ENCODE measurements around the gene ZNF749. TPM values are rescaled to one million over a fixed set of nuclear protein-coding genes. Genes with fewer than 3 reads are reported as not detected.

ZNF749 gene
- total and polyA plus RNA-seq, 2 experiments from 2014 or later: 11.8 to 28.8 TPM

DNA sequence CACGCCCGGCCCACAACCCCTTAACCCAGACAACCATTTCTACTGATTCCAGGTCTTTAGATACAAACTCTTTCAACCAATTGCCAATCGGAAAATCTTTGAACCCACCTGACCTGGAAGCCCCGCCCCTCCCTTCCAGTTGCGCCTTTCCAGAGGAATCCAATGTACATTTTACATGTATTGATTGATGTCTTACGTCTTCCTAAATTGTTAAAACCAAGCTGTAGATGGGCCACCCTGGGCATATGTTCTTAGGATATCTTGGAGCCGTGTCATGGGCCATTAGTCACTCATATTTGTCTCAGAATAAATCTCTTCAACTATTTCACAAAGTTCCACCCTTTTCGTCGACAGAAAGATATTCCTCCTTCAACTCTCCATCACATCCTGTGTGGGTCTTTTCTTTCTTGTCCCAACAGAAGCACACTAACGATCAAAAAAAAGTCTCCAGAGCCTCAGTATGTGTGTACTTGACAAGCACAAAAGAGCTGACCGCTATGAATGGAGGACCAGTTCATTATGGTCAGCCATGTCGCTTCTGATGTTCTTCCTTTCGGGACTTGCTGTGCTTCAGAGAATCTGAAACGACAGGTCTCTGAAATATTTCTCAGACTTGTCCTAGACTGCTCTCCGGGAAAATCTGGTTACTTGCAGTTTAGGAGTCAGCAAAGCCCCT, 601 bp upstream of the ZNF749 start:
- Histone ChIP-seq H3K4me1 (ENCODE audit: low read depth) (peaks cover 14% of the 10 kb centered on the region), H3K36me3 (no peaks in the 10 kb centered on the region), H3K27me3 (no peaks in the 10 kb centered on the region), H3K4me3 (peak overlapping the region; percentile 68), H3K27ac (no peak overlapping the region), H3K9me3 (ENCODE audit: low read depth) (no peaks in the 10 kb centered on the region)
- no peak for DNase-seq (ENCODE audit: low read depth in 1 of 2, low spot score in 1 of 2)
- TF ChIP-seq, protein P1, sequence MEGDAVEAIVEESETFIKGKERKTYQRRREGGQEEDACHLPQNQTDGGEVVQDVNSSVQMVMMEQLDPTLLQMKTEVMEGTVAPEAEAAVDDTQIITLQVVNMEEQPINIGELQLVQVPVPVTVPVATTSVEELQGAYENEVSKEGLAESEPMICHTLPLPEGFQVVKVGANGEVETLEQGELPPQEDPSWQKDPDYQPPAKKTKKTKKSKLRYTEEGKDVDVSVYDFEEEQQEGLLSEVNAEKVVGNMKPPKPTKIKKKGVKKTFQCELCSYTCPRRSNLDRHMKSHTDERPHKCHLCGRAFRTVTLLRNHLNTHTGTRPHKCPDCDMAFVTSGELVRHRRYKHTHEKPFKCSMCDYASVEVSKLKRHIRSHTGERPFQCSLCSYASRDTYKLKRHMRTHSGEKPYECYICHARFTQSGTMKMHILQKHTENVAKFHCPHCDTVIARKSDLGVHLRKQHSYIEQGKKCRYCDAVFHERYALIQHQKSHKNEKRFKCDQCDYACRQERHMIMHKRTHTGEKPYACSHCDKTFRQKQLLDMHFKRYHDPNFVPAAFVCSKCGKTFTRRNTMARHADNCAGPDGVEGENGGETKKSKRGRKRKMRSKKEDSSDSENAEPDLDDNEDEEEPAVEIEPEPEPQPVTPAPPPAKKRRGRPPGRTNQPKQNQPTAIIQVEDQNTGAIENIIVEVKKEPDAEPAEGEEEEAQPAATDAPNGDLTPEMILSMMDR (IDR thresholded peaks at IDR 0.05; ENCODE audit: low read depth, low read length): no peak

- TF ChIP-seq, protein P1 (IDR thresholded peaks at IDR 0.05; ENCODE audit: low read depth, low read length): no peak
- peak overlapping the region; percentile 47 for H3K27ac ChIP-seq
- H3K4me3 ChIP-seq: peak overlapping the region; percentile 68
- peaks cover 14% of the 10 kb centered on the region for H3K4me1 ChIP-seq (ENCODE audit: low read depth)
- H3K27me3 ChIP-seq: no peaks in the 10 kb centered on the region
- H3K36me3 ChIP-seq: no peaks in the 10 kb centered on the region
- no peaks in the 10 kb centered on the region for H3K9me3 ChIP-seq (ENCODE audit: low read depth)
- no peak for DNase-seq (ENCODE audit: low read depth in 1 of 2, low spot score in 1 of 2)
Measured at GRCh38 chr19:57436417-57436816, 1.3 kb downstream of the ZNF749 start.

GRCh38 chr19:57437931-57438330, 2.8 kb downstream of the ZNF749 start:
- no peak for DNase-seq (ENCODE audit: low read depth in 1 of 2, low spot score in 1 of 2)
- H3K27me3 ChIP-seq: no peaks in the 10 kb centered on the region
- no peak overlapping the region for H3K4me3 ChIP-seq
- no peaks in the 10 kb centered on the region for H3K9me3 ChIP-seq (ENCODE audit: low read depth)
- peaks cover 22% of the 10 kb centered on the region for H3K4me1 ChIP-seq (ENCODE audit: low read depth)
- TF ChIP-seq, protein P1 (IDR thresholded peaks at IDR 0.05; ENCODE audit: low read depth, low read length): no peak
- H3K27ac ChIP-seq: no peak overlapping the region
- H3K36me3 ChIP-seq: no peaks in the 10 kb centered on the region

GRCh38 chr19:57438925-57439324, 3.8 kb downstream of the ZNF749 start:
- DNase-seq (ENCODE audit: low read depth in 1 of 2, low spot score in 1 of 2): no peak
- peaks cover 22% of the 10 kb centered on the region for H3K4me1 ChIP-seq (ENCODE audit: low read depth)
- no peaks in the 10 kb centered on the region for H3K9me3 ChIP-seq (ENCODE audit: low read depth)
- H3K27me3 ChIP-seq: no peaks in the 10 kb centered on the region
- no peak overlapping the region for H3K4me3 ChIP-seq
- TF ChIP-seq, protein P1 (IDR thresholded peaks at IDR 0.05; ENCODE audit: low read depth, low read length): no peak
- no peak overlapping the region for H3K27ac ChIP-seq
- H3K36me3 ChIP-seq: no peaks in the 10 kb centered on the region

DNA sequence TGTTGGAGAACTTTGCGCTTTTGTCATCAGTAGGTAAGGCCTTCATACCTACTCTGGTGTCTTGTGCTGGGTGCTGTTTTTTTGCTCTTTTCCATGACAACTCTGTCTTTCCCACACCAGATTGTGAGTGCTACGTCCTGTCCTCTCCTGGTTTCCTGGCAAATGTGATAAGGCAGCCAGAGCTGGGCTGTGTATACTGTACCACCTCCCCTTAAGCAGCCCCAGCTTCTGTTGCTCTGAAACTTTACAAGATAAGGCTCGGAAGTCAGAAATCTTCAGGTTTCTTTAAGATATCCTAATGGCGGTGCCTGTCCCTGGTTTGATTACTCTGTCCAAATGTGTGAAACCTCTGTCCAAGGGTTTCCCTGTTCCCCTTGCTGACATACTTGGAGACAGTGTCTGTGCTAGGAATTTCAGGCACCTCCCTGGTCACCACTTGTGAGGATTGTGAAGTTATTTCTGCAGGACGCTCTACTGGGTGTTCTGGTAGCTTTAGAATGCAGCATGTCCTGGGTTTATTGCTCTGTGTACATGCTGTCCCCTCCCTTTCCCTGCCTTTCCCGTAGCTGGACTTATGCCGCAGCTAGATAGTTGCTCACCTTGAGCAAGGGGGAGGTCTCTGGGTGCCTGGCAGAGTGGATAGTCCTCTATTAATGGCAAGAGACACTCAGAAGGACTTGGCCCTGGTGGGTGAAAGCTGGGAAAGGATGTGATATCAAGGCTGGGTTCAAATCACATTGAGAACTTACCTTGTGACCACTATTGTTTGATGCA, 7.0 kb downstream of the ZNF749 start:
- Histone ChIP-seq H3K9me3 (ENCODE audit: low read depth) (no peaks in the 10 kb centered on the region), H3K36me3 (no peaks in the 10 kb centered on the region)
- TF ChIP-seq, protein P1 (IDR thresholded peaks at IDR 0.05; ENCODE audit: low read depth, low read length): no peak

More for the DNA sequence above, 7.0 kb downstream of the ZNF749 start:
- no peak for DNase-seq (ENCODE audit: low read depth in 1 of 2, low spot score in 1 of 2)
- Histone ChIP-seq H3K4me3 (no peak overlapping the region), H3K4me1 (ENCODE audit: low read depth) (peaks cover 9% of the 10 kb centered on the region), H3K27me3 (no peaks in the 10 kb centered on the region), H3K27ac (peak overlapping the region; percentile 68)

Measured in cardiac muscle cell (in vitro differentiated cells and primary cell).